Panc1 (cell line): ENCODE data around the gene PPP1R14B. TPM values are rescaled to one million over a fixed set of nuclear protein-coding genes. Genes with fewer than 3 reads are reported as not detected.

Experiments used
- ATAC-seq: fragments of 200-7000 bp; cut with Tn5 transposase; 2 replicates; pipeline ENCODE4 v1.9.1; 2020; ENCODE audit warnings: mild to moderate bottlenecking, moderate library complexity
- BruUV-seq: library from RNA; stranded (reverse); fragments of 400-500 nt; replicated peaks from 2 replicates; lab custom pipeline; 2021; lab: Mats Ljungman, UMichigan
- CTCF ChIA-PET: fragments of 300-600 bp; sonication (Branson Sonifier 250); formaldehyde crosslinking; loops from one replicate; lab custom pipeline; 2022; ENCODE audit warnings: antibody characterized with exemption; lab: Charles Lee
- POLR2A ChIA-PET: fragments of 300-600 bp; sonication (Branson Sonifier 250); formaldehyde crosslinking; loops from one replicate; lab custom pipeline; 2022; ENCODE audit warnings: antibody characterized with exemption; lab: Charles Lee
- DNase-seq: peaks from one replicate; pipeline ENCODE4 v3.0.0-alpha.2; 2010; ENCODE audit warnings: low read depth, low spot score
- H3K27ac ChIP-seq: 2 replicates; pipeline ENCODE4 v1.5.1; 2011; ENCODE audit warnings: mild to moderate bottlenecking, low read length, inconsistent platforms
- H3K27me3 ChIP-seq: fragments of 200-500 bp; sonication (Bioruptor generic); 2 replicates; pipeline ENCODE4 v1.6.0; 2014; ENCODE audit warnings: low read length, inconsistent platforms; ENCODE audit not compliant: control insufficient read depth, insufficient read depth
- H3K36me3 ChIP-seq: fragments of 200-500 bp; sonication (Bioruptor generic); 2 replicates; pipeline ENCODE4 v1.5.1; 2014; ENCODE audit warnings: inconsistent platforms, mild to moderate bottlenecking, low read length, moderate library complexity; ENCODE audit not compliant: control insufficient read depth, insufficient read depth
- H3K4me1 ChIP-seq: 2 replicates; pipeline ENCODE4 v1.5.1; 2011; ENCODE audit warnings: inconsistent platforms, mild to moderate bottlenecking, low read length, moderate library complexity; ENCODE audit not compliant: control insufficient read depth, insufficient read depth
- H3K4me3 ChIP-seq, 2 experiments: 2 replicates each; pipeline ENCODE4 v1.5.1; 2011 to 2012; ENCODE audit warnings: low read depth in 2 of 2, low read length in 2 of 2, mild to moderate bottlenecking in 2 of 2, inconsistent platforms in 1 of 2, moderate library complexity in 1 of 2
- H3K9me3 ChIP-seq: fragments of 200-500 bp; sonication (Bioruptor generic); 2 replicates; pipeline ENCODE4 v1.5.1; 2014; ENCODE audit warnings: low read depth, mild to moderate bottlenecking, inconsistent platforms, low read length, moderate library complexity; ENCODE audit not compliant: control insufficient read depth, insufficient read depth
- CTCF ChIP-seq: fragments of 450-650 bp; IDR thresholded peaks from 2 replicates; pipeline ENCODE4 v1.5.1; 2017; ENCODE audit warnings: mild to moderate bottlenecking
- POLR2AphosphoS5 ChIP-seq: IDR thresholded peaks from 2 replicates; pipeline ENCODE4 v1.6.1; 2012; ENCODE audit warnings: mild to moderate bottlenecking, low read depth, low read length, moderate library complexity
- REST ChIP-seq, 2 experiments: IDR thresholded peaks; 2 replicates each; pipeline ENCODE4 v1.6.1; 2011 to 2012; ENCODE audit warnings: low read depth in 2 of 2, control low read depth in 1 of 2, low read length in 1 of 2, mild to moderate bottlenecking in 1 of 2, moderate library complexity in 1 of 2; ENCODE audit not compliant: insufficient read depth in 1 of 2
- SIN3A ChIP-seq: IDR thresholded peaks from 2 replicates; pipeline ENCODE4 v1.6.1; 2012; ENCODE audit warnings: low read depth, mild to moderate bottlenecking, low read length, moderate library complexity, borderline replicate concordance; ENCODE audit not compliant: insufficient read depth
- TCF7L2 ChIP-seq: IDR thresholded peaks from 2 replicates; pipeline ENCODE4 v1.6.1; 2011; ENCODE audit warnings: mild to moderate bottlenecking, low read depth, low read length, inconsistent platforms
- in situ Hi-C: cut with HindIII; loops from 2 replicates; pipeline ENCODE4 v1.10.0; 2016; ENCODE audit warnings: low sequenced_read_pairs, low pct_unique_long_range_greater_than_20kb
- intact Hi-C: fragments of 100-400 bp; cut with micrococcal nuclease; formaldehyde crosslinking; loops from one replicate; pipeline ENCODE4 v1.10.0; 2022; ENCODE audit not compliant: unreplicated experiment
- total RNA-seq: library from RNA; stranded (reverse); gene quantifications from one replicate; pipeline ENCODE4 v1.2.1, GENCODE V29; 2021; ENCODE audit not compliant: unreplicated experiment

The PPP1R14B gene
- total RNA-seq, 1 experiment from 2014 or later = 261 TPM

GRCh38 chr11:64263947-64264317 is 17.2 kb upstream of the PPP1R14B start:
- Histone ChIP-seq H3K4me3 (no peak overlapping the region), H3K27me3 (no peaks in the 10 kb centered on the region), H3K4me1 (peaks cover 13% of the 10 kb centered on the region), H3K9me3 (no peaks in the 10 kb centered on the region), H3K27ac (no peak overlapping the region), H3K36me3 (no peaks in the 10 kb centered on the region)
- ATAC-seq (no peak), DNase-seq (no peak)
- BruUV-seq = no TSS peak
- TF ChIP-seq POLR2AphosphoS5 = no peak
- TF ChIP-seq CTCF = no peak
- no peak for TF ChIP-seq REST (IDR thresholded peaks at IDR 0.05; ENCODE audit: insufficient read depth in 1 of 2, low read depth in 2 of 2, low read length in 1 of 2)
- no peak for TF ChIP-seq TCF7L2
- no peak for TF ChIP-seq SIN3A
- in situ Hi-C loops (no loop called here), intact Hi-C loops (no loop called here)
- ChIA-PET CTCF (no interaction called here), POLR2A (interaction anchor here (0.6 kb wide), 2 partner anchors 13 to 1032 kb away, joined by 3 to 9 read pairs; no protein-coding TSS in a partner anchor)

- Histone ChIP-seq H3K27me3 (no peaks in the 10 kb centered on the region), H3K36me3 (no peaks in the 10 kb centered on the region), H3K9me3 (no peaks in the 10 kb centered on the region), H3K27ac (no peak overlapping the region), H3K4me3 (no peak overlapping the region), H3K4me1 (peaks cover 6% of the 10 kb centered on the region)
- ChIA-PET POLR2A (interaction anchor here (0.6 kb wide), 1 partner anchor 14 kb away, joined by 3 read pairs; no protein-coding TSS in a partner anchor), CTCF (interaction anchor here (0.6 kb wide), 1 partner anchor 11 kb away, joined by 5 read pairs; no protein-coding TSS in a partner anchor)
- no peak for TF ChIP-seq TCF7L2
- no peak for TF ChIP-seq CTCF
- TF ChIP-seq POLR2AphosphoS5 = no peak
- no peak for TF ChIP-seq REST (IDR thresholded peaks at IDR 0.05; ENCODE audit: insufficient read depth in 1 of 2, low read depth in 2 of 2, low read length in 1 of 2)
- no peak for TF ChIP-seq SIN3A
- DNase-seq (no peak), ATAC-seq (no peak)
- BruUV-seq = no TSS peak
- in situ Hi-C loops (no loop called here), intact Hi-C loops (no loop called here)
These were observed 16.5 kb upstream of the PPP1R14B start for GRCh38 chr11:64263021-64263946.
